ENCODE measurements around the gene CALN1. TPM values are rescaled to one million over a fixed set of nuclear protein-coding genes. Genes with fewer than 3 reads are reported as not detected.

CALN1 gene
- total and polyA plus RNA-seq, 2 of the 8 experiments (the other 6 are each of a cell fraction or from before 2014, with no cell fraction given), result 6.4 to 15.2 TPM

GRCh38 chr7:72321081-72321480 lies 91.1 kb downstream of the CALN1 start:
- peaks cover 4% of the 10 kb centered on the region; the same call in 1 of the 2 replicates for H3K79me1 ChIP-seq (ENCODE audit: low read depth, low read length)
- no peak overlapping the region for H3K23ac ChIP-seq (ENCODE audit: insufficient read length)
- H2AK5ac ChIP-seq (ENCODE audit: low read depth, low read length), result no peak overlapping the region
- H4K91ac ChIP-seq (replicated peaks; ENCODE audit: insufficient read length, low read length), result no peak overlapping the region
- no peaks in the 10 kb centered on the region for H3K9me3 ChIP-seq (ENCODE audit: insufficient read depth in 2 of 2, low read depth in 1 of 2, low read length in 1 of 2)
- no peaks in the 10 kb centered on the region for H3K27me3 ChIP-seq (replicated peaks in 1 of 4; ENCODE audit: control insufficient read depth in 3 of 4, extremely low read depth in 1 of 4, insufficient read depth in 3 of 4, low read length in 3 of 4)
- no peak overlapping the region for H3K56ac ChIP-seq (replicated peaks; ENCODE audit: insufficient read length, low read depth, low read length)
- H2BK5ac ChIP-seq (ENCODE audit: low read depth, low read length), result no peak overlapping the region
- no peak overlapping the region for H3K4ac ChIP-seq (replicated peaks; ENCODE audit: insufficient read length, low read depth, low read length)
- peaks cover 0 to 4% of the 10 kb centered on the region in 2 experiments; a peak in 2 of 4 replicates for H3K79me2 ChIP-seq (ENCODE audit: control insufficient read depth in 1 of 2, insufficient read depth in 2 of 2, low read length in 2 of 2)
- no peaks in the 10 kb centered on the region for H4K20me1 ChIP-seq (replicated peaks in 1 of 2; ENCODE audit: control insufficient read depth in 1 of 2, insufficient read depth in 2 of 2, low read length in 2 of 2)
- POLR2A ChIA-PET (ENCODE audit: partially characterized antibody), result interaction anchor here (0.9 to 1.3 kb wide), 3 partner anchors 14 to 60 kb away, joined by 3 to 4 read pairs (median 3); no protein-coding TSS in a partner anchor
- H3K27ac ChIP-seq (ENCODE audit: low read depth, low read length), result no peak overlapping the region
- H3K14ac ChIP-seq (ENCODE audit: insufficient read length), result no peak overlapping the region
- no peak overlapping the region for H3K4me2 ChIP-seq (ENCODE audit: insufficient read depth in 1 of 2, low read depth in 2 of 2, low read length in 2 of 2)
- H3K36me3 ChIP-seq (ENCODE audit: control insufficient read depth in 2 of 4, insufficient read depth in 4 of 4, low read length in 3 of 4), result no peaks in the 10 kb centered on the region
- no peaks in the 10 kb centered on the region for H3K23me2 ChIP-seq (ENCODE audit: low read depth, low read length)
- DNase-seq (ENCODE audit: low read depth in 1 of 2, low spot score in 2 of 2) (no peak), FAIRE-seq (no peak)
- H3K18ac ChIP-seq (ENCODE audit: extremely low read depth, low read length), result no peak overlapping the region
- CTCF ChIA-PET (ENCODE audit: partially characterized antibody), result interaction anchor here (1.2 to 4.6 kb wide), 4 partner anchors 12 to 569 kb away, joined by 3 to 50 read pairs (median 5); no protein-coding TSS in a partner anchor
- no peak overlapping the region for H2BK120ac ChIP-seq (replicated peaks; ENCODE audit: low read depth, low read length)
- H2AFZ ChIP-seq (ENCODE audit: low read length), result no peak overlapping the region
- peaks cover 0 to 3% (median 0%) of the 10 kb centered on the region in 4 experiments; a peak in 3 of 7 replicates for H3K4me1 ChIP-seq (replicated peaks in 1 of 4; ENCODE audit: control insufficient read depth in 3 of 4, insufficient read depth in 4 of 4, low read length in 3 of 4)
- no peak overlapping the region for H3K9ac ChIP-seq (replicated peaks in 1 of 4; ENCODE audit: extremely low read depth in 1 of 4, low read depth in 3 of 4, low read length in 3 of 4)
- WGBS, 2 experiments (ENCODE audit: extremely low coverage in 1 of 2, insufficient coverage in 1 of 2, insufficient read length in 1 of 2, insufficient replicate concordance in 2 of 2, low coverage in 1 of 2, low lambda C conversion rate in 2 of 2, missing lambda C conversion rate in 1 of 2), result 95% methylated on average over 8 of the region's 8 CpGs; no CpG with 5 or more reads in 1 of the 2 experiments
- H3K4me3 ChIP-seq (ENCODE audit: extremely low read depth in 1 of 4, insufficient read depth in 2 of 4, low read depth in 3 of 4, low read length in 4 of 4), result no peak overlapping the region
- no peak overlapping the region for H2BK20ac ChIP-seq (ENCODE audit: low read length)
- H4K8ac ChIP-seq (ENCODE audit: extremely low read depth, insufficient read depth, low read length), result no peak overlapping the region
- H2BK12ac ChIP-seq (ENCODE audit: low read depth, low read length), result no peak overlapping the region
- no peak overlapping the region for H4K5ac ChIP-seq (ENCODE audit: insufficient read length, low read depth, low read length)
- H2BK15ac ChIP-seq (ENCODE audit: low read length), result no peak overlapping the region
- no peak for TF ChIP-seq TCF12 (IDR thresholded peaks at IDR 0.05; ENCODE audit: low read depth, low read length)
- no peak for TF ChIP-seq PHF8 (conservative IDR thresholded peaks at IDR 0.05; ENCODE audit: low read depth, low read length)
- TF ChIP-seq TBP (IDR thresholded peaks at IDR 0.05; ENCODE audit: low read depth, low read length), result no peak
- TF ChIP-seq GTF2F1 (IDR thresholded peaks at IDR 0.05; ENCODE audit: borderline replicate concordance, low read depth, low read length), result no peak
- no peak for TF ChIP-seq KDM1A (IDR thresholded peaks at IDR 0.05; ENCODE audit: borderline replicate concordance, low read length)
- no peak for TF ChIP-seq HDAC6 (IDR thresholded peaks at IDR 0.05; ENCODE audit: low read depth, low read length)
- TF ChIP-seq SAP30 (IDR thresholded peaks at IDR 0.05; ENCODE audit: insufficient read depth, insufficient replicate concordance, low read length), result no peak
- TF ChIP-seq JUND (IDR thresholded peaks at IDR 0.05; ENCODE audit: low read length), result no peak
- no peak for TF ChIP-seq ATF3 (IDR thresholded peaks at IDR 0.05; ENCODE audit: insufficient read depth, low read depth, low read length)
- TF ChIP-seq SIRT6 (IDR thresholded peaks at IDR 0.05; ENCODE audit: low read length), result no peak
- TF ChIP-seq CBX8 (IDR thresholded peaks at IDR 0.05; ENCODE audit: borderline replicate concordance, low read depth, low read length), result no peak
- no peak for TF ChIP-seq NANOG (IDR thresholded peaks at IDR 0.05; ENCODE audit: insufficient read depth, low read depth, low read length, poor library complexity, severe bottlenecking)
- no peak for TF ChIP-seq KDM4A (IDR thresholded peaks at IDR 0.05; ENCODE audit: low read depth, low read length, severe bottlenecking)
- no peak for TF ChIP-seq SRF (IDR thresholded peaks at IDR 0.05; ENCODE audit: low read depth, low read length)

All from H1 (cell line).